VCaP (cell line): ENCODE results near the gene HSPB7.
A peak's percentile ranks its signal among the peaks of the same experiment; 100 is the strongest.
"Not testable (repeated sequence)": the region's sequence is repeated elsewhere in the genome, so short reads cannot be mapped to it uniquely, and the experiment has no call there.

Experiments
- H3K27ac ChIP-seq: fragments of 450-650 bp; 2 replicates; pipeline ENCODE4 v1.5.1; 2017
- TF ChIP-seq, protein P1 (sequence below): fragments of 450-650 bp; conservative IDR thresholded peaks from 2 replicates; pipeline ENCODE4 v1.5.1; 2017; ENCODE audit warnings: mild to moderate bottlenecking, moderate library complexity

Gene HSPB7

DNA sequence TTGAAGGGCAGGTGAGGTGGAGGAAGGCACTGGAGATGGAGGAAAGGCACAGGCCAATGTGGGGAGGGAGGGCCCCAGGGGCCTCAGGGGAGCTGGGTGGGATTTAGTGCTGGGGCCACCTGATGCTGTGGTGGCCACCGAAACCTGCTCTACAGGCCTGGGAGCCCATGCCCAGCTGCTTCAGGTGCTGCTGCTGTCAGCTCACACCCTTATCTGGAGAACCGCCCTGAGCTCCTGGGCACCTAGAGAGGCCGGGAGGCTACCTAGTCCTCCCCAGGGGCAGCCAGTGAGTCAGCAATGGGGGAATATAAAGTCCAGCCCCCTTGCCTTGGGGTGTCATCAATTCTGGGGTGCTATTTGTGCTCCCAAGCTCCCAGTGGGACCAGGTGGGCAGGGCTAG, 43.4 kb upstream of the HSPB7 start:
- TF ChIP-seq, protein P1, sequence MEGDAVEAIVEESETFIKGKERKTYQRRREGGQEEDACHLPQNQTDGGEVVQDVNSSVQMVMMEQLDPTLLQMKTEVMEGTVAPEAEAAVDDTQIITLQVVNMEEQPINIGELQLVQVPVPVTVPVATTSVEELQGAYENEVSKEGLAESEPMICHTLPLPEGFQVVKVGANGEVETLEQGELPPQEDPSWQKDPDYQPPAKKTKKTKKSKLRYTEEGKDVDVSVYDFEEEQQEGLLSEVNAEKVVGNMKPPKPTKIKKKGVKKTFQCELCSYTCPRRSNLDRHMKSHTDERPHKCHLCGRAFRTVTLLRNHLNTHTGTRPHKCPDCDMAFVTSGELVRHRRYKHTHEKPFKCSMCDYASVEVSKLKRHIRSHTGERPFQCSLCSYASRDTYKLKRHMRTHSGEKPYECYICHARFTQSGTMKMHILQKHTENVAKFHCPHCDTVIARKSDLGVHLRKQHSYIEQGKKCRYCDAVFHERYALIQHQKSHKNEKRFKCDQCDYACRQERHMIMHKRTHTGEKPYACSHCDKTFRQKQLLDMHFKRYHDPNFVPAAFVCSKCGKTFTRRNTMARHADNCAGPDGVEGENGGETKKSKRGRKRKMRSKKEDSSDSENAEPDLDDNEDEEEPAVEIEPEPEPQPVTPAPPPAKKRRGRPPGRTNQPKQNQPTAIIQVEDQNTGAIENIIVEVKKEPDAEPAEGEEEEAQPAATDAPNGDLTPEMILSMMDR, result no peak
- H3K27ac ChIP-seq, result no peak overlapping the region

GRCh38 chr1:16058394-16059120, 40.7 kb upstream of the HSPB7 start:
- not testable (repeated sequence) for H3K27ac ChIP-seq

DNA sequence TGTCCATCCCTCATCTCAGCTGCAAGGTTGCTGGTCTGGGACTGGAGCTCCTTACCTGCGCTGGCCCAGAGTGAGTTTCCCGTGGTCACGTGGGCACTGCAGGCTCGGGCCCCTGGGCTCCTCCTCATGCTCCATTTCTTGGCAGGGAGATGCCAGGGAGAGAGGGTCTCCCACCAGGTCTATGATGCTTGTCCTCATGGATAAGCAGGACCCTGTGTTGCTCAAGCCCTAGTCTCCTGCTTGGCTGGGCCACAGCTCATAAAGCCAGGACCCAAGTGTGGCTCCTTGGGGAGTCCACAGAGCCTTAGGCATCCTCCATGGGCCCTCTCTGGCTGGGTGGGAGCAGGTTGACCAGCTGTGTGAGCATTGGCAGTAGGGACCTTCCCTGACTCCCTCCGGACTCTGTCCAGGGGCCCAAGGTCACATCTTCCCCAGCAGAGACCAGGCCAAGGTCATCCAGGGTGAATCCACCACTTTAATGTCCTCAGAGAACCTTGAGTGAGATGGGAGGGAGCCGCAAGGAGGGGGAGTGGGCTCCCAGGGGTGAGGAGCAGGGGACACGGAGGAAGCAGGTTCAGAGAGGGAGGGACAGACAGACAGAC, 39.6 kb upstream of the HSPB7 start:
- not testable (repeated sequence) for H3K27ac ChIP-seq

DNA sequence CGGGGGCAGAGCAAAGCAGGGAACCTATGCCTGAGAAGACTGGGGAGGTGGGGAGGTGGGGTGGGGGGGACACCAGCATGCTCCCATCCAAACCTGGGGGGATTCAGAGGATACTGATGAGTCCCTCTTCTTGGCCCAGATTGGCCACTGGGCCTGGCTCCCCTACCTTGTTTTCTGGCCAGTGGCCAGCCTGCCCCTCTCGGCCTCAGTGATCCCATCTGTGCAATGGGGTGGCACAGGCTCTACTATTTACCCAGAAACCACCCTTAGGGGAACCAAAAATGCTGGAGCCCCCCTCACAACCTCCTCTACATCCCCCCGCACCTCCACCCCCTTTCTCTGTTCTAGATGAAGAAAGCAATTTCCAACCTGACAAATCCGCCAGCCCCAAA, 38.7 kb upstream of the HSPB7 start:
- not testable (repeated sequence) for H3K27ac ChIP-seq

DNA sequence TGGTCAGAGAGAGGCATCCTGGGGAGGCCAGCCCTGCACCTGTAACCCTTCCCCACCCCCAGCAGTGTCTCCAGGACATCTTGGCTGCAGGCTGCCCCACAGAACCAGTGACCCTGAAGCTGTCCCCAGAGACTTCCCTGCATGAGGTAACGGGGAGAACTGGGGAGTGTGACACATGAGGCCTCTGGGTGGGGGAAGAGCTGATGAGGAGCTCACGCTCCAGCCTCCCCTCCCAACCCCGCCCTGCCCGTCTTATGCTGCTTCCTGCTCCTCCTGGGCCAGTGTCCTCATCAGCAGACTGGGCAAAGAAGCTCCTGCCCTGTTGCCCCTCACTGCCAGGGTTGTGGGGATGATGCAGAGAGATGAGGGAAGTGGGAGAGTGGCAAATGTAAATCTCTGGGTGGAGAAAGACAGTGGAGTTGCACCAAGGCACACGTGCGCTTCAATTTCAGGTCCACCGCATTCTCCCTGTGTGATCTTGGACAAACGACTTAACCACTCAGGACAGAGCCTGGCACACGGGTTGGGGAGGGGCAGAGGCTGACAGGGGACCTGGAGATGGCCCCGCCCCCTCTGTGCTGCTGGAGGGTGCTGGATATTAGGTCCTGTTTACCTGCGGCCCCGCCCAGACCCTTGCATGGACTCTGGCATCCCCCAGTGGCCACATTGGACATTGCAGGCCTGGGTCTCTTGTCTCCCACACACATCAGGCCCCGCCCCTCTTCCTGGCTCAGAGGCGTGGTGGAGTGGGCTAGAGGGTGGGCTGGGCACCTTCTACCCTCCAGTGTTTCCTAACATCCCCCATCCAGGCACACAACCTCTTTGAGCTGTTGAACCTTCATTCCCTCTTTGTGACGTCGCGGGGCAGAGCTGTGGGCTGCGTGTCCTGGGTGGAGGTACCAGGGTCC, 38.0 kb upstream of the HSPB7 start:
- TF ChIP-seq, protein P1, result peak; percentile 96
- no peak overlapping the region; the same call in 1 of the 2 replicates for H3K27ac ChIP-seq

GRCh38 chr1:16054598-16055540, 37.0 kb upstream of the HSPB7 start:
- TF ChIP-seq, protein P1, result no peak
- H3K27ac ChIP-seq, result no peak overlapping the region

DNA sequence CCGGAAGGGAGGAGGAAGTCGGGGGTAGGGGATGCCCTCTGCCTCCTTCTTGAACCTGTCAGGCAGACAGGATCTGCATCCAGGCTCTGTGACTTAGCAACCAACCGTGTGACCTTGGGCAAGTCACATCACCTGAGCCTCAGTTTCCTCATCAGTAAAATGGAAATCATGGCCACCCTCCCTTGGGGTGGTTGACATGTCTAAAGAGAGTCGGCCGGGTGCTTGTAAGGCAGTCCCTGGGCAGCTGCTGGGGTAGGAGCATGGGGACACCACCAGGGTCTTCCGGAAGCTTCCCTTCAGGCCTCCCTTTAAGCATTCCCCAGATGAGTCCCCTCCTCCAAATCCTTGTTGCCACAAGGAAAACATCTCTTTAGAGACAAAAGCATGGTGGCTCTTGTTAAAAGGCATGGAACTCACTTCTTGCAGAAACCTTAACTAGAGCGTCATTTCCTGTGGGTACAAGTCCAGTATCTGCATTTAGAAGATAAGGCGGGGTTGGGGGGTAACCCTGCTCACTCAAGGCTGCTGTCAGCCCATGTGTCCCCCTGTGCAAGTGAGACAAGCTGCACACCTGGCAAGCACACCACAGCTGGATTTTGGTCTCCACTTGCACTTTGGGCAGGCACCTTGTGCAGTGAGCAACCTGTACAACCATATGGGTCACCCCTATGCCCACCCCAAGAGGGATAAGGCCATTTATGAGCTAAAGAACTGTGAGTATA, 36.1 kb upstream of the HSPB7 start:
- no peak overlapping the region for H3K27ac ChIP-seq

GRCh38 chr1:16051949-16052348, 34.1 kb upstream of the HSPB7 start:
- H3K27ac ChIP-seq, result not testable (repeated sequence)

More for the DNA sequence above, 36.1 kb upstream of the HSPB7 start:
- TF ChIP-seq, protein P1, result no peak

DNA sequence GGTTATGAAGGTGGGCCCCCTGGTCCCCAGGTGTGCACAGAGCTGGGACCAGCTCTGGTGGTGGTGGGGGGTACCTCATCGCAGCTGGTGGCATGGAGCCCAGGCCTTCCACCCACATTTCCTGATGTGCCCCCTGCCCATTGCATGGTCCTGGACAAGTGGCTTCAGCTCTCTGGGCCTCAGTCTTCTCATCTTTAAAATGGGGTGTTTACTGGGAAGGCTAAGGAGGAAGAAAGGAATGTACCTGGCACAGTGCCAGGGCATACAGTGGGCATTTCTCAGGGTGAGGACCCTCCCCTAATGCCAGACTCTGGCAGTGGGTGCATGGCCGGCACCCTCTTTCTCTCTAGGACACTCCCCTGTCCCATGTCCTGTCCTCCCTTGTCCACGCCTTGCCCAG, 33.2 kb upstream of the HSPB7 start:
- H3K27ac ChIP-seq, result no peak overlapping the region
- TF ChIP-seq, protein P1, result no peak
